Measurements from ENCODE around the gene ZKSCAN5. TPM values are rescaled to one million over a fixed set of nuclear protein-coding genes. Genes with fewer than 3 reads are reported as not detected.
A peak's percentile ranks its signal among the peaks of the same experiment; 100 is the strongest.

The ZKSCAN5 gene
- total and polyA plus RNA-seq, 12 donors = 2.8 to 8.5 (median 7.2) TPM

- 25 to 26% methylated on average over 31 of the region's 31 CpGs for WGBS, 2 donors
- Histone ChIP-seq H3K27ac (peak overlapping the region; percentile 77 to 99 (median 98)), H3K4me1 (peaks cover 4 to 57% (median 34%) of the 10 kb centered on the region in 9 donors), H3K9me3 (no peaks in the 10 kb centered on the region), H3K36me3 (peaks cover 0 to 66% (median 39%) of the 10 kb centered on the region in 9 donors), H3K4me3 (peak overlapping the region; percentile 70 to 99 (median 86)), H3K27me3 (no peaks in the 10 kb centered on the region)
- no peak for TF ChIP-seq CTCF (IDR thresholded peaks at IDR 0.05)
- no peak for DNase-seq
- no peak for ATAC-seq
- intact Hi-C loops (cut with DNase I) = loop anchor here in 7 of 10 donors (2.0 to 10.0 kb wide), 4 partner anchors 55 to 58 kb away; partner anchors contain the start of genes ZKSCAN5 (in 7 of the 7), ZNF394 (in 6 of the 7) and ZSCAN25 (in 1 of the 7)
Observed at GRCh38 chr7:99559175-99559915, 54.9 kb downstream of the ZKSCAN5 start.

DNA sequence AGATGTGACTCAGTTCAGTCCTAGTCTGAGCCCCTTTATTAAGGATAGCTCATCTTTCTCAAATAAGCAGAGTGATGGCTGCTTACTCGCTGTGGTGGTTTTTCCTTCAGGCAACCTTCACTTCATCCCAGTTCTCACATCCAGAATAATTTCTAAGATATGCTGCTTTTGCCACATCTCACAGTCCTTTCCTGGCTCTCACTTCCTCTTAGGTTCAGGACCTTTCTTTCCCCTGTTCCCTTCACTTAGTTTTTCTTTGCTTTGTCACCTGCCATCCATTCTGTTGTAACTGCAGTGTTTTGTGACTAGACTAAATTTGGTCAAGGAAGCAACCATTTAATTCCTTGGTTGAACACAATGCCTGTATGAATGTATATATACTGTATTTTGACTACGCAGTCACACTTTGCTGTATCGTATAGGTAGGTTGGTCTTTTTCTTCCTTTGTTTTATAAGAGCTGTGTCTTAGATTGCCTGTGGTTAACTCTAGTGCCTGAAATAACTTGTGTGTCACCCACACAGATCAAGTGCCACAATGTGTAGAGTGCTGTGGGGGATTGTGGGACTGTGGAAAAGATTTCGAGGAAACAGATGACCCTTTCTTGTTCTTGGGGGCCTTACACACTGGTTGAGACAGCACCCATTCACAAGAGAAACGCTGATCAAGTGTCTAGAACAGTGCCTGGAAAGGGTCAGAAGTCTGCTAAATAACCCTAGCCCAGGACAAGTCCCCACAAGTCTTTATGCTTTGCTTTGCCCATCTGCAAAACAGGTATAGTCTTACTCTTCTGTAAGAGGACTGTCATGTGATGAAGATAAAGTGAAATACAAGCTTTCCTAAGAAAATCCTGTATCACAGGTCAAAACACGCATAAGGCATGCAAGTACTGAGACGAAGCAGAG, 56.6 kb downstream of the ZKSCAN5 start:
- intact Hi-C loops (cut with DNase I) = no loop called here
- no peak for ATAC-seq

GRCh38 chr7:99561737-99562051, 57.2 kb downstream of the ZKSCAN5 start:
- TF ChIP-seq CTCF (IDR thresholded peaks at IDR 0.05) = no peak
- Histone ChIP-seq H3K36me3 (peaks cover 0 to 72% (median 55%) of the 10 kb centered on the region in 9 donors), H3K27me3 (no peaks in the 10 kb centered on the region), H3K27ac (no peak overlapping the region), H3K9me3 (no peaks in the 10 kb centered on the region), H3K4me1 (peaks cover 4 to 52% (median 29%) of the 10 kb centered on the region in 9 donors), H3K4me3 (no peak overlapping the region)
- intact Hi-C loops (cut with DNase I) = no loop called here
- no peak for ATAC-seq
- WGBS, 2 donors = 89 to 100% methylated on average over 2 of the region's 2 CpGs
- DNase-seq = no peak

More for the DNA sequence above, 56.6 kb downstream of the ZKSCAN5 start:
- no peak for DNase-seq
- Histone ChIP-seq H3K27ac (peak overlapping the region in 1 of 10 donors; percentile 16), H3K4me1 (peaks cover 4 to 57% (median 34%) of the 10 kb centered on the region in 9 donors), H3K27me3 (no peaks in the 10 kb centered on the region), H3K36me3 (peaks cover 0 to 72% (median 51%) of the 10 kb centered on the region in 9 donors), H3K4me3 (no peak overlapping the region), H3K9me3 (no peaks in the 10 kb centered on the region)
- TF ChIP-seq CTCF (IDR thresholded peaks at IDR 0.05) = no peak
- WGBS, 2 donors = 92 to 93% methylated on average over 7 of the region's 7 CpGs

DNA sequence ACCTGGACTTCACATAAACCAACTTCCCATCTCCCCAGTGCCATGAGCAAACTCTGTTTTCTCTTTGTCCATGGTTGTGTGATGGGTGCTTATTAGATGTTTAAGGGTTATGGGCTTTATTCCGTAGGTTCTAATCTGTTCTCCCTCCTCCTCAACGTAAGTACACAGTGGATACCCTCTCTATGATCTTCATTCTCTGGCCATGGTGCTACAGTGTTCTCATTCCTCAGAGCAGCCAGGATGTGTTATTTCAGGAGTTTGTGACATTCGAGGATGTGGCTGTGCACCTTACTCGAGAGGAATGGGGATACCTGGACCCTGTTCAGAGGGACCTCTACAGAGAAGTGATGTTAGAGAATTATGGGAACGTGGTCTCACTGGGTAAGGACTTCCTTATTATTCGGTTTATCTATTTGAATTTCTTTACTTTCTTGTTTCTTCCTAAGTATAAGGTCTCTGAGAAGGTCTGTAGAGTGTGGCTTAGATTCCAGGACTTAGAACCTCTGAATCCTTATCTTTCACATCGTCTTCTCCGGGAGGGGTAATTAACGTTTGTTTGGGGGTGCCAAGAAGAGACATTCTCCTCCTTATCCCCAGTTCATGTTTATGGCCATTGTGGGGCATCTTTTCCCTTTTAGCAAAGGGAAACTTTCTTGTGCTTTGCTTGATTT, 57.8 kb downstream of the ZKSCAN5 start:
- Histone ChIP-seq H3K27me3 (no peaks in the 10 kb centered on the region), H3K9me3 (no peaks in the 10 kb centered on the region), H3K4me1 (peaks cover 4 to 46% (median 26%) of the 10 kb centered on the region in 9 donors), H3K4me3 (no peak overlapping the region), H3K36me3 (peaks cover 0 to 73% (median 55%) of the 10 kb centered on the region in 9 donors), H3K27ac (peak overlapping the region in 2 of 10 donors; percentile 0 to 32)
- TF ChIP-seq CTCF (IDR thresholded peaks at IDR 0.05) = no peak
- DNase-seq (no peak), ATAC-seq (no peak)
- intact Hi-C loops (cut with DNase I) = no loop called here
- WGBS, 2 donors = 80 to 81% methylated on average over 9 of the region's 9 CpGs

All from heart right ventricle (tissue), 16 donors.